Hematopoietic multipotent progenitor cell treated with erythropoietin and hydrocortisone succinate and interleukin-3 and kit ligand, for 15 days (in vitro differentiated cells): ENCODE results near the gene TRIM62.
A peak's percentile ranks its signal among the peaks of the same experiment; 100 is the strongest.

Source experiments
- DNase-seq: peaks from one replicate; pipeline ENCODE4 v3.0.0-alpha.2; 2015; ENCODE audit warnings: low spot score

TRIM62 gene

DNA sequence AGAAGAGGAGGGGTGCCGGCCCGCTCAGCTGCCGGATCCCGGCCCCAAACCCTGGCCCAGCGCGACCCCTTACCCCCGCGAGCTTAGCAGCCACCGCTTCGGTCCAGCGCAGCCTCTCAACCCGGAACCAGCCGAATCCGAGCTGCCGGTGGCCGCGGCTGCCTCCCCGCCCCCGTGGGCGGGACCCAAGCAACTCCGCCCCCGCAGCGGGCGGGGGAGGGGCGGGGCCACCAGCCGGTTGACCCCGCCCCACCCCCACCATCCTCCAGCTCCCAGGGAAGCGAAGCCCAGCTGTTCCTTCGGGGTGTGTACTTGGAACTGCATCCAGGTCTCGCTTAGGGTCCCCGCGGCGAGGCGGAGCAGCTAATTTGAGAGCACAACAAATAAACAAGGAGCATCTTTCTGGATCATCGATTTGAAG, at the start of gene TRIM62:
TSS of gene TRIM62 (minus strand) at position 123 of the 421 bp plus-strand sequence. CDS start 611 bp downstream, outside the sequence.
- peak; percentile 77 for DNase-seq

DNA sequence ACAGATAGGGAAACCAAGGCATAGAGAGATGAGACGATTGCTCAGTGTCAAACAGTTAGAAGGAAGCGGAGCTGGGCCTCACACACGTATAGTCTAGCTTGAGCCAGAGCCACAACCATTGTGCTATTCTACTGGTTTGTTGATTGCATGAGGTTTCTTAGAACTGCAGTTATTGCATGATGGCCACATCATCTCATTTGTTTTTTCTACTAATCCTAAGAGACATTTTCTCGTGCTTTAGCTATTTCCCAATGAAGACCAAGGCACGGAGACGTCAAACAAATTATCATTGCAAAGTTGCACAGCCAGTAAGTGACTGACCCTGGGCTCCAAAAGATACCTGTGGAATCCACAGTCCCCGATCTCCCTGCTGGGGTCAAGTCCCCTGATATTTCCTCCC, 49.3 kb upstream of the TRIM62 start:
- DNase-seq, result no peak

DNA sequence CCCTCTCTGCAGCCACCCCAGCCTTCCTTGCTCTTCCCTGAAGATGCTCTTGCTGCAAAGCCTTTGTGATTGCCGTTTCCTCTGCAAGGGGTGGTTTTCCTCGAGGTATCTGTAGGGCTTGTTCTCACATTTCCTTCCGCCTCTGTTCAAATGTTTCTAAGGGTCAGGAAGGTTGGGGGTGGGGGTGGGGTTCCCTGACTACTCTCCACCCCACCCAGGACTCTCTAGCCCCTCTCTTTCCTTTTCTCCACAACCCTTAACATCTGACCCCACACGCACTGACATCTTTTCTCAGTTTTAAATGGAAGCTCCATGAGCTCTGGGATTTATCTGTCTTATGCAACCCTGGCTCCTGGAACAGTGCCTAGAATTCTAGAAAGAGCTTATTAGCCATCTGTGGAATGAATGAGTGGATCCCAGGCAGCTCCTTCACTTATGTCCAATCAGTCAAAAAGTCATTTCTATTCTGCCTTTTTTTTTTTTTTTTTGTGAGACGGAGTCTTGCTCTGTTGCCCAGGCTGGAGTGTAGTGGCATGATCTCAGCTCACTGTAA, 47.2 kb upstream of the TRIM62 start:
- DNase-seq, result no peak

GRCh38 chr1:33225586-33225985, 43.7 kb upstream of the TRIM62 start:
- no peak for DNase-seq

DNA sequence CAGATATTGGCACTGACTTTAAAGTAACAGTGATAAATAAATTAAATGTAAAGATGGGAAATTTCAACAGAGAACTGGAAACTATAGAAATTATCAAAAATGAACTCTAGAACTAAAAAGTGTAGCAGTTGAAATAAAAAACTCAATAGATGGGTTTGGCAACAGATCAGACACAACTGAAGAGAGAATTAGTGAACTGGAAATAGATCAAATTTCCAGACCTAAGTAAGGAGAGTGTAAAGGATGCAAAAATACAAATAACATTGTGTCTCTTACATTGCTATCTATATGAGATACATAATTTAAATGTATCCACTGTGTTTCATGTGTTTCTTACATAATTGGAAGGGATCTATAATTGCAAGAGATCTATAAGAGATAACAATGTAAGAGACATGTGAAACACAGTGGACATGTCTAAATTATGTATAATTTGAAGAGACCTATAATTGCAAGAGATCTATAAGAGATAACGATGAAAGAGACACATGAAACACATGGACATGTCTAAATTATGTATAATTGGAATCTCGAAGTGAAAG, 42.4 kb upstream of the TRIM62 start:
- DNase-seq, result no peak

DNA sequence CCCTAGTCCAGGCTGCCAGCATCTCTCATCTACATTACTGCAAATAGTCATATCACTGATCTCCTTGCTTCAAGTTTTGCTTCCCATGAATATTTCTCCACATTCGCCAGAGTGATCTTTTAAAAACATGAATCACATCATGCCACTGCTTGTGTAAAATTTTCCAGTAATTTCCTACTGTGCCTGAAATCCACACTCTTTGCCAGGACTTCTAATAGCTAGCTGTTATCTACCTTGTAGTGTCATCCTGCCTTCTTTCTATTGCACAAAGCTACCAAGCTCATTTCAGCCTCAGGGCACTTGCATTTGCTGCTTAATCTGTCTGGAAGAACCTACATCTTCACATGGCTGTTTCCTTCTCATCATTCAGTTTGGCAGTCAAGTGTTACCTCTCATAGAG, 40.5 kb upstream of the TRIM62 start:
- no peak for DNase-seq

GRCh38 chr1:33221385-33221758, 39.5 kb upstream of the TRIM62 start:
- no peak for DNase-seq

- no peak for DNase-seq
These were observed 39.0 kb upstream of the TRIM62 start for GRCh38 chr1:33220676-33221384.

DNA sequence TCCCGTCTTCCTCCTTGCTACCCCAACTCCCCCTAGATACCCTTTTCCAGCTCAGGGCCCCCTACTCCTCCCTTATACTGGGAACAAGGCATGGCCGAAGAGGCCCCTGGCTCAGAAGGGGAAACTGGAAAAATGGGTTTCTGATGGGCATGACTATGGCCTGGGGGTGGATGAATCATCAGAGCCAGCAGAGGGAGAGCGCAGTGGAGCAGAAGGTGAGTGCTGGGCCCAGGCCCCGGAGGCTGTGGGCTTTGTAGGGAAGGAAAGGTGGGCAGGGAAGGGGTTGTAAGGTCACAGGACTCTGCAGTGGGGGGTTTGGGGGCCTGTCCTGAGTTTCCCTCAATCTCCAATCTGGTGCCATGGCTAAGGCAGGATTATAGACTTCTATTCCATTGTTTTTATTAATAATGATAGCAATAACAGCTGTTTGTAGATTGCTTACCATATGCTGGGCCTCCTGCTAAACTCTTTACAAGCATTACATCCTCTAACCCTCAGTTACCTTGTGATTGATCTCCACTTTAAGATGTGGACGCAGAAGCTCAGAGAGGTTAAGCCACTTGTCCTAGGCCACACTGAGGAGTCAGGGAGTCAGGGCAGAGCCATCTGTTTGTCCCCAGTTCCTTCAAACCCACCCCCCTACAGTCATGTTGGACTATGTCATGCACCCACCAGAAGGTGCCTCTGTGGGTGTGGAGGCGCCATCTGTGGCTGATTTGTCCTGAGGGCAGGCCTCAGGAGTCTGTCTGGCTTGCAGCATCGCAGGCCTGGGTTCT, 38.2 kb upstream of the TRIM62 start:
- no peak for DNase-seq

- no peak for DNase-seq
These were observed 30.1 kb upstream of the TRIM62 start for GRCh38 chr1:33211972-33212371.

DNA sequence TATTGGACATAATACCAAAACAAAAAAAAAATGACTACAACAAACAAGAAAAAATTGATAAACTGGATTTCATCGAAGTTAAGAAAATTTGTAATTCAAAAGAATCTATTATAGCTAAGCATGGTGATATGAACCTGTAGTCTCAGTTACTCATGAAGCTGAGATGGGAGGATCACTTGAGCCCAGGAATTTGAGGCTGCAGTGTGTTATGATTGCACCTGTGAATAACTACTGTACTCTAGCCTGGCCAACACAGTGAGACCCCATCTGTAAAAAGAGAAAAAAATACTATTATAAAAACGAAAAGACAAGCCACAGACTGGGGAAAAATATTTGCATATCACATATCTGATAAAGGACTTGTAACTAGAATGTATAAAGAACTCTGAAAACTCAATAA, 24.5 kb upstream of the TRIM62 start:
- no peak for DNase-seq

DNA sequence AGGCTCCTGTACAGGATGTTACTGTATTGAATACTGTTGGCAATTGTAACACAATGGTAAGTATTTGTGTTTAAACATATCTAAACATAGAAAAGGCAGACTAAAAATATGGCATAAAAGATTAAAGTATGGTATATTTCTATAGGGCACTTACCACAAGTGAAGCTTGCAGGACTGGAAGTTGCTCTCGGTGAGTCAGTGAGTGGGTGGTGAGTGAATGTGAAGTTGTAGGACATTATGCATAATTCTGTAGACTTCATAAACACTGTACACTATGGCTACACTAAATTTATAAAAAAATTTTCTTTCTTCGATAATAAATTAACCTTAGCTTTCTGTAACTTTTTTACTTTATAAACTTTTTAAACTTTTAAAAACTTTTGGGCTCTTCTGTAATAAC, 13.7 kb upstream of the TRIM62 start:
- no peak for DNase-seq

DNA sequence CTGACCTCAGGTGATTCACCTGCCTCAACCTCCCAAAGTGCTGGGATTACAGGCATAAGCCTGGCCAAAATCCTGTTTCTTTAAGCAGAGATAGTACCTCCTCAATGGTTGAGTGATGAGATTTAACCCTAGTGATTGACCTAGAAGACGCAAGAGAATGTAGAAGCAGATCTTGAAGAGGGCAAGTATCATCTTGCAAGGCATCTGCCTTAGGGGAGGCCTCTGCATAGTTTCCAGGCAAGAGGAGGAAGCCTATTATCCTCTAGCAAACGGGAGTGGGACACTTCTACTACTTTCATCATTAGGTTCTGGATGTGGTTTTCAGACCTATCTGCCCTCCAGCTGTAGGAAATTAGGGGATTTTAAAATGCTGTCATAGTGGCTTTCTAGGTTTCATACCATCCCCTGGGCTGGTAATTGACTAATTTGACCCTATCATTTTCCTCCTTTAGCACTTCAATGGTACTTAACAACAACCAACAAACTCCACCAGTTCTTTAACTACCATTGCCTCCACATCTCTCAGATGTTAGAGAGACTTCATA, 10.0 kb upstream of the TRIM62 start:
- DNase-seq, result no peak

DNA sequence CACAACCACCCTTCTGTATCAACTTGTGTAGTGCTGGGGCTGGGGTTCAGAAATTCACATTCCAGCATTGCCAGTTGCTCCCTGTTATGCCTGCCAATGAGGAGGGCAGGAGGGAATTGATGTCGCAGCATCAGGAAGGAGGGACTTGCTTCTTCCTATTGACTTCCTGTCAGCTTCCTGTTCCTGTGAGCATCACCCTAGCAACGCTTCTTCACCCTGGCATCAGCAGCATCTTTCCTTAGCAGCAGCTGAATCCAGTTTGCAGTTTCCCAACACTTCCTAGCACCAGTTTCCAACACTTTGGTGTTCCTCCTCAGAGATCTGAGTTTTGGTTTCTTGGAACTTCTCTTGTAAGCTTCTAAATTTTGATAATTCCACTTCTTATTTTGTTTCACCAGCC, 8.9 kb upstream of the TRIM62 start:
- no peak for DNase-seq

DNA sequence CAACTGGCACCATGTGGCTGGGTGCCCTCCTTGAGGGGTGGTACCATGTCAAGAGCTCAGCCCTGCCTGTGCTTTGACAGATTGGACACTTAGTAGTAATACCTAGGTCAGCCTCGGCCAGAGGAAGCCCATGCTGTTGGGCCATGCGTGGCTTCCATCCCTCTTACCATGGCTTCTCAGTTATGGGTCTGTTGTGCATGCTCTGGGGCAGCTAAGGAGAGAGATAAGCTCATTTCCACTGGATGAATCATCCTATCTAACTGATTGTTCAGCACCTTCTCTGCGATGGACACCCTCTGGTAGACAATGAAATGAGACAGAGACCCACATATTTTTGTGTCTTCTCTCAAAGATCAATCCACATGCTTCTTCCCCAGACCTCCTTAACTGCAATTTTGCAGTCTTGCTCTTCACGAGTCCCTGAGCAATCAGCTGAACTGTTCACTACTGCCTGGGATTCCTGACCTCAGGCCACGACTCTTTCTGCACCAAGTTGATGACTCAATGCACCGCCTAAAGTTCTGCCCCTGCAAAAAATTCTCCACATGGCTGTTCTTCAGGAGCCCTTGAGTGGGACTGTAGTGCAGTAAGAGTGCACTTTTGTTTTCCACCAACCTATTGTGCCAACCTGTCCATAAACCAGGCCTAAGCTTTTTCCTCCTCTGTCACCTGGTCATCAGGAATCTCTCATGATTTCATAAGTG, 6.9 kb upstream of the TRIM62 start:
- DNase-seq, result no peak

DNA sequence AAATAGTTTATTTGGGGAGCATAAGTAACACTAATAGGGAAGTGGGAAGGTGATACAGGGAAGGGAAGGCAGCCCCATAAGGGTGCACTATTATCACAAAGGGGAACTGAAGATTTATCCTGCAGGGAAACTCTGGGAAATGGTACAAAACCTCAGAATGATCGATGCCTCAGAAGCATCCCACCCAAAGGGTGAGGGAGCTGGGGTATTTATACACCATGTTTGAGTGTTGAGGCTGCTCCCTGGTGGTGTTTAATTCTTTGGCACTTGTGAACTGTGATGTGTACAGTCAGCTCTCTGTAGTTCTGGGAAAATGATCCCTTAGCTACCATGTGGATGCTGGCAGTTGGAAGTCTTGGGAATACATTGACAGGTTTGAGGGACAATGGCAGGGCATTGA, 5.1 kb upstream of the TRIM62 start:
- DNase-seq, result no peak

GRCh38 chr1:33185541-33185940, 3.7 kb upstream of the TRIM62 start:
- DNase-seq, result no peak

GRCh38 chr1:33183306-33183705, 1.5 kb upstream of the TRIM62 start:
- DNase-seq, result no peak

DNA sequence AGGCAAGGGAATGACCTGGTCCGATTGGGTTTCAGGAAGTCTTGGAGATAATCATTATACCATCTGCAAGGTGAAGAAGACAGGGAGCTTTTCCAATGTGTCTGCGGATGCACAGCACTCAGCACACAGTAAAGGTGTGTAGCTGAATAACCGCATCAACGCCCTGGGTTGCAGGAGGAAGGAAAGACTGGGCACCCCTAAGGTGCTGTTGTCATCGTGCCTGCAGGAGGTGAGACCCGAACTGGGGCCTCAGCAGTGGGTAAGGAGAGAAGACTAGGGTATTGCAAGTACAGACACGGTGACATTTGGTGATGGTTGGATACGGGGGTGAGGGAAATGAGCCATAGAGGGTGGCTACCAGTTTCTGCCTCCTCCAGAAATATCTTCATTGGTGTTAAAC, 1.1 kb upstream of the TRIM62 start:
- DNase-seq, result no peak

GRCh38 chr1:33182401-33182841, 578 bp upstream of the TRIM62 start:
- DNase-seq, result no peak

DNA sequence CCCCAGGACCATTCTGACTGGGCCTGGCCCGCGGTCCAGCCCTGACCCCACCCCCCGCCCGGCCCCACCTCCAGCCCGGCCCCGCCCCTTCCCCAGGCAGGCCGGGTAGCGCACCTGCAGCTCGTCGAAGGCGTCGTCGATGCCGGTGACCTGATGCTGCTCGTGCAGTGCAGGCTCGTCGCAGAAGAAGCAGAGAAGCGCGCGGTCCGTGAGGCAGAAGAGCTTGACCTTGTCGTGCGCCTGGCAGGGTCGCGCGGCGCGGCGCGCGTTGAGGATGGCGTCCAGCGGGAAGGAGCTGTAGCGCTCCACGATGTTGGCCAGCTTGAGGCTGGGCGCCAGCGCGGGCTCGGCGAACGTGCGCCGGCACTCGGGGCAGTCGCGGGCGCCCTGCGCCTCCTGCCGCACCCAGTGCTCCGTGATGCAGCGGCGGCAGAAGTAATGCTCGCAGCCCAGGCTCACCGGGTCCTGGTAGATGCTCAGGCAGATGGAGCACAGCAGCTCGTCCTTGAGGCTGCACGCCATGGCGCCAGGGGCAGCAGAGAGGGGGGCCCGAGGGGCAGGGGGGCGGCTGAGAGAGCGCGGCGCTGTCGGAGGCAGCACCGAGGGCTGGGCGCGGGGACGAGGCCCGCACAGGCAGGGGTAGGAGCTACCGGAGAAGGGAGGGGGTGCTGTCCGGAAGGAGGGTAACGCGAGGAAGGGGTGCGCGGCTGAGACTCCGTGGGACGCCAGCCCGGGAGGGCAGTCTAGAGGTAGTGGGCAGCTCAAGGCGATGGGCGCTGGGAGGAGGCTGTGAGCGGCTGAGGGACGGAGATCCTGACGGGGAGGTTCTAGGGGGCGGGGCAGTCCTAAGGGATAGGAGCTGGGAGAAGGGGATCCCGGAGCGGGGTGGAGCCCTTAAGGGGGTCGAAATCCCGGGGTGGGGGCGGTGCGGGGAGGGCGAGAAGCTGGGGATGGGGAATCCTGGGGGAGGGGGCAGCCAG, 642 bp downstream of the TRIM62 start:
- DNase-seq, result peak; percentile 84
